HTERT RPE-1 (cell line): ENCODE measurements around the gene APBA3.

Source experiments
- in situ Hi-C: fragments of 300-500 bp; cut with MboI; formaldehyde crosslinking; loops from 4 replicates; pipeline ENCODE4 v1.14.3; 2020; ENCODE audit warnings: low sequenced_read_pairs

The APBA3 gene

DNA sequence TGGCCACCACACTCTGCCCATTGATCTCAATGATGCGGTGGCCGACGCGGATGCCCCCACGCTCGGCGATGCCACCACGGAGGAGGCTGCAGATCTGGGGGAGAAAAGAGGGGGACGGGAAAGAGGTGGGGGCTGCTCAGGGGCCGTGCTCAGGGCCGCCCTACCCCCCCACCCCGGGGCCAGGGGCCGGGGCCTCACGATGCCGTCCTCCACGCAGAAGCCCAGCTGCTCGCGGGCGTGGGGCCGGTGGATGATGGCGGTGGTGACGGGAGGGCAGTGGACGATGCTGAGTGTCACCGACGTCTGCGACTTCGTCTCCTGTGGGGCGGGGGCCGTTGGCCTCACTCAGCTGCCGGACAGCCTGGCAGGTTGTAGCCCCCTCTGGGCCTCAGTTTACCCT, 10.3 kb downstream of the APBA3 start:
- in situ Hi-C loops: no loop called here

DNA sequence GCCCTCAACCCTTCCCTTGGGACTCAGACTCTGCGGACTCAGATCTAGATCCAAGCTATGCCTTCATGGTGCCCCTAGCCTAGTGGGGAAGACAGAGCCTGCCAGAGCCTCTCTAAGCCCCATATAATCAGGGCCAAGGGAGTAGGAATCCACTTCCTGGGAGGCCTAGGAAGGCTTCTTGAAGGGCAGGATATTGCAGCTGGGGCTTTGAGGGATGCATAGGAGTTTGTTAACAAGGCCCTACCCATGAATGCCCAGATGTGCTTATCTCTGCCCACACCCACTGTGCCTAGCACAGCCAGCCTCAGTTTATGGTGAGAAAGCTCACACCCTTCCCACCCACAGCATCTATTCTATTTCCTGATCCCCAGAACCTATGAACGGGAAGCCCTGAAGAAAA, 11.3 kb downstream of the APBA3 start:
- in situ Hi-C loops: no loop called here

DNA sequence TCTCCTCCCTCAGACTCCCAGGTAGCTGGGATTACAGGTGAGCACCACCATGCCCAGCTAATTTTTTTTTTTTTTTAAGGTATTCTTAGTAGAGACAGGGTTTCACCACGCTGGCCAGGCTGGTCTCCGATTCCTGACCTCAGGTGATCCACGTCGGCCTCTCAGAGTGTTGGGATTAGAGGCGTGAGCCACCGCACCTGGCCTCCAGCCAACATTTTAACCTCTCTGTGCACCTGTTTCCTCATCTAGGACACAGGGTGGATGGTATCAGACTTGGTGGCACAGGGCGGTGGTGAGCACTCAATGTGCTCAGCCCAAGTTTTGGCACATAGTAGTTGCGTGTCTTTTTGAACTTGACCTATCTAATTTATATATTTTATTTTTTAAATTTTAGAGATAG, 12.5 kb downstream of the APBA3 start:
- in situ Hi-C loops: no loop called here

DNA sequence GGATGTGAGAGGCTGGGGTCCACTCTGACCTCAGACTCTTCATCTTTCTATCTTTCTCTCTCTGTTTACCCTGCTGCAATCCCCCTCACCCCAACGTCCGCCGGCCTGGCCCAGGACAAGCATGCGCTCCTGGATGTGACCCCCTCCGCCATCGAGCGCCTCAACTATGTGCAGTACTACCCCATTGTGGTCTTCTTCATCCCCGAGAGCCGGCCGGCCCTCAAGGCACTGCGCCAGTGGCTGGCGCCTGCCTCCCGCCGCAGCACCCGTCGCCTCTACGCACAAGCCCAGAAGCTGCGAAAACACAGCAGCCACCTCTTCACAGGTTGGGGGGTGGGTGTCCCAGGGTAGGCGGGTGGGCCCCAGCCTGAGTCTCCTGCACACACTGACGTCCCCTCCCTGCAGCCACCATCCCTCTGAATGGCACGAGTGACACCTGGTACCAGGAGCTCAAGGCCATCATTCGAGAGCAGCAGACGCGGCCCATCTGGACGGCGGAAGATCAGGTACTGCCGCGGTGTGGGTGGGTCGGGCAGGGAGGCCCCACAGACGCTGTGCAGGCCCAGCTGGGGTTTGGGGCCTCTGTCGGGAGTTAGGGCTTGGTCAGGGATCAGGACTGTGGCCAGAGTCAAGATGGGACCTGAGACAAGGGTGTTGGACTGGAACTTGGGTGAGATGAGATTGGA, 15.0 kb downstream of the APBA3 start:
- in situ Hi-C loops: no loop called here

DNA sequence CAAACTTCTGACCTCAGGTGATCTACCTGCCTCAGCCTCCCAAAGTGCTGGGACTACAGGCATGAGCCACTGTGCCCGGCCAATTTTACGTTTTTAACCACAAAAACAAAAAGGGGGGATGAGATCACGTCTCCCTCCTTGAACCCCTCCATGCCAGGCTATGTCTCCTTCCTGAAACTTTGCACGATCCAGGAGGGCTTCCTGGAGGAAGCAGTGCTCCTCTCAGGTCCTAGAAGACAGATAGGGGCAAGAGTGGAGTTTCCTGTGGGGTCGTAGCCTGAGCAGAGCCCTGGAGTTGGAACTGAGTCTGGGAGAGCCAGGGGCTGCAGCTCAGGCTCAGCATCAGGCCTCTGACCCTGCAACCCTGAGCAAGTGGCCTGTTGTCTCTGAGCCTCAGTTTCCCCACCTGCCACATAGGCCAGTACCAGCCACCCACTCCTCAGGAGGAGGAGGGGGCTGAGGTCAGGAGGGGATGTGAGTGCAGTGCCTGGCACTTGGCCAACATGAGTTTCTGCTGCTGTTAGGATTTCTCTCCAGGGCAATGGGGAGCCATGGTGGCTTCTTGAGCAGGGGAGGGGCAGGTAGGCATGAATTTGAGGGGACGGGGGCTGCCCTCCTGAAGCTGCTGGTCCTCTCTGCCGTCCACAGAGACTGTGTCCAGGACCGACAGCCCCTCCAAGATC, 16.0 kb downstream of the APBA3 start:
- in situ Hi-C loops: no loop called here

DNA sequence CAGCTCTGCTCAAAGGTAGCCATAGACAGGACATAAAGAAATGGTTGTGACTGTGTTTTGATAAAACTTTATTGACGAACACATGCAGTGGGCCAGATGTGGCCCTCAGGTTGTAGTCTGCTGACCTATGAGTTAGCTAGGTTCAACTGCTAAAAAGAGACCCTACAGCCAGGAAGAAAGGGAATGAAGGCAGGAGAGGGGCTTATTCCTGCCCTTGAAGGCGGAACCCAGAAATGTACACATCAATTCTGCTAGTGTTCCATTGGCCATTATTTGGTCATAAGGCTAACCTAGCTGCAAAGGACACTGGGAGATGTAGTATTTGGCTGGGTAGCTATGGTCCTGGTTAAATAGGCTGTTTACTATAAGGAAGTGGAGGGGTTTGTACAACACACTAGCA, 18.0 kb downstream of the APBA3 start:
- in situ Hi-C loops: no loop called here

DNA sequence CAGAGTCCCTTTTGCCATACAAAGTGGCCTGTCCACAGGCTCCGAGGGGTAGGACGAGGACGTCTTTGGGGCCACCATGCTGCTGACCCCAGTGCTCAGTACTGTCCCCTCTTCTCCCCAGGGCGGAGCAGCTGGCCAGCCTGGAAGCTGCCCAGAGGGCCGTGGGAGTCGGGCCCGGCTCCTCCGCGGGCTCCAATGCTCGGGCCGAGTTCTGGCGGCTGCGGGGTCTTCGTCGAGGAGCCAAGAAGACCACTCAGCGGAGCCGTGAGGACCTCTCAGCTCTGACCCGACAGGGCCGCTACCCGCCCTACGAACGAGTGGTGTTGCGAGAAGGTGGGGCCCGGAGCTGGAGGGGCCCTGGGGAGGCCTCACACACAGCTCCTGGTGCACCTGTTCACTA, 21.1 kb downstream of the APBA3 start:
- in situ Hi-C loops: no loop called here

DNA sequence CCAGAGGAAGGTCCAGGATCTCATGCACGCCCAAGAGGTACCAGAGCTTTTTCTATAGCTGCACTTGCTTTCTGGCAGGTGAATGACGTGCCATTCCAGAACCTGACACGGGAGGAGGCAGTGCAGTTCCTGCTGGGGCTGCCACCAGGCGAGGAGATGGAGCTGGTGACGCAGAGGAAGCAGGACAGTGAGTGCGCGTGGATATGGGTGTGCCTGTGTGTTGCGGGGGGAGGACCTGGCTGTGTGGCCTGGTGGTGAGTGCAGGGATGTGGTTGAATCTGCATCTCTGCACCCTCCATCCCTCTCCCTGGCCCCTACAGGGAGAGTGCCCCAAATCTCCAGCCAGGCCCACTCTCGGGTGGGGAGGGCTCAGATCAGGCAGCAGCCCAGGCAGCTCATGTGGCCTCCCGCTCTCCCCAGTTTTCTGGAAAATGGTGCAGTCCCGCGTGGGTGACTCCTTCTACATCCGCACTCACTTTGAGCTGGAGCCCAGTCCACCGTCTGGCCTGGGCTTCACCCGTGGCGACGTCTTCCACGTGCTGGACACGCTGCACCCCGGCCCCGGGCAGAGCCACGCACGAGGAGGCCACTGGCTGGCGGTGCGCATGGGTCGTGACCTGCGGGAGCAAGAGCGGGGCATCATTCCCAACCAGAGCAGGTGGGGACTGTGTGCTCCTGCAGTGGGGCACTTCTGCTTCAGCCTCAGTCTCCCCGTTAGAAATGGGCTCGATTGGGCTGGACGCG, 22.8 kb downstream of the APBA3 start:
- in situ Hi-C loops: no loop called here

DNA sequence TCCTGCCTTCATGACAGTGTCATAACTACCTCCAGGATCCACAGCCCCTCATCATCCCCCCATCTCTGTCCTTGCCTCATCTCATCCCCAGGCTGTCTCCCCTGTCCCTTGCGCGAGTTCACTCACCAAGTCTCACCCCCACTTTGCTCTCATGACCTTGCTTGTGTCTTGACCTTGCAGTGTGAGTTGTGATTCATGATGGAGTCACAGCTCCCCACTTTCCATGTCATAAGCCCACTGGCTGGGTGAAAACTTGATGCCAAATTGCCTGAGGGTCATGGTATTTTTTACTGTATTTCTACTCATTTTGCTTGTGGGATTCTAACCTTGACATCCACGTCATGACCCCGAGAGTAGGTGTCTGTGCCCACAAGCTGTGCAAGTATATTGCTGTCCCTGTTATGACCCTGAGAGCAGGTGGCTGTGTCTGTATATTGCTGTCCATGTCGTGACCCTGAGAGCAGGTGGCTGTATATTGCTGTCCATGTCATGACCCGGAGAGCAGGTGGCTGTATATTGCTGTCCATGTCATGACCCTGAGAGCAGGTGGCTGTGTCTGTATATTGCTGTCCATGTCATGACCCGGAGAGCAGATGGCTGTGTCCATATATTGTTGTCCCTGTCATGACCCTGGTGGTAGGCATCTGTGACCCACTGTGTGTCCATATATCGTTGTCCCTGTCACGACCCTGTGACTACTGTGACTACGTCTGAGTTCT, 23.8 kb downstream of the APBA3 start:
- in situ Hi-C loops: no loop called here

DNA sequence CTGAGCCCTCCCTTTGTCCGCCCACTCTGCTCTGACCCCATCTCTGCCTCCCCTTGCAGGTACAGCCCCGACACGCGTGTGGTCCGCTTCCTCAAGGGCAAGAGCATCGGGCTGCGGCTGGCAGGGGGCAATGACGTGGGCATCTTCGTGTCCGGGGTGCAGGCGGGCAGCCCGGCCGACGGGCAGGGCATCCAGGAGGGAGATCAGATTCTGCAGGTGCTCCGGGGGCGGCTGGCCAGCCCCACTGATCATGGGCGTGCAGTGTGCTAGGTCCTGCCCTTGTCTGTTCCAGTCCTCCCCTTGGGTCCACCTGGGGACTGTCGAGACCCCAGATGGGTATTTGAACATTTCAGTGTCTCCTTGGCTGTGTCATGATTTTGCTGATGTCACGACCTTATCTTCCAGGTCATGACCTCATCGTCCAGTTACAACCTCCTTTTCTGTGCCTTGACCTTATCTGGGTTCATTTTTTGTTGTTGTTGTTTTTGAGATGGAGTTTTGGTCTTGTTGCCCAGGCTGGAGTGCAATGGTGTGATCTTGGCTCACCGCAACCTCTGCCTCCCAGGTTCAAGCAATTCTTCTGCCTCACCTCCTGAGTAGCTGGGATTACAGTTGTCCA, 25.3 kb downstream of the APBA3 start:
- in situ Hi-C loops: no loop called here

DNA sequence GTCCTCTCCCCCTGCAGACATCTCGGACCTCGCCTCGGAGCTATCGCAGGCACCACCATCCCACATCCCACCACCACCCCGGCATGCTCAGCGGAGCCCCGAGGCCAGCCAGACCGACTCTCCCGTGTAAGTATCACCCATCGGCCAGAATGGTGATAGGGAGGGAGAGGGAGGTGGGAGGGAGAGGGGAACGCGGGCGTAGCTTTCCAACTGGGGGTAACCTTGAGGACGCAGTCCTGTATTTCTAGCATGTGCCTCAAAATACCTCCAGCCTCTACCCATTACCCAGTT, 27.2 kb downstream of the APBA3 start:
- in situ Hi-C loops: no loop called here

DNA sequence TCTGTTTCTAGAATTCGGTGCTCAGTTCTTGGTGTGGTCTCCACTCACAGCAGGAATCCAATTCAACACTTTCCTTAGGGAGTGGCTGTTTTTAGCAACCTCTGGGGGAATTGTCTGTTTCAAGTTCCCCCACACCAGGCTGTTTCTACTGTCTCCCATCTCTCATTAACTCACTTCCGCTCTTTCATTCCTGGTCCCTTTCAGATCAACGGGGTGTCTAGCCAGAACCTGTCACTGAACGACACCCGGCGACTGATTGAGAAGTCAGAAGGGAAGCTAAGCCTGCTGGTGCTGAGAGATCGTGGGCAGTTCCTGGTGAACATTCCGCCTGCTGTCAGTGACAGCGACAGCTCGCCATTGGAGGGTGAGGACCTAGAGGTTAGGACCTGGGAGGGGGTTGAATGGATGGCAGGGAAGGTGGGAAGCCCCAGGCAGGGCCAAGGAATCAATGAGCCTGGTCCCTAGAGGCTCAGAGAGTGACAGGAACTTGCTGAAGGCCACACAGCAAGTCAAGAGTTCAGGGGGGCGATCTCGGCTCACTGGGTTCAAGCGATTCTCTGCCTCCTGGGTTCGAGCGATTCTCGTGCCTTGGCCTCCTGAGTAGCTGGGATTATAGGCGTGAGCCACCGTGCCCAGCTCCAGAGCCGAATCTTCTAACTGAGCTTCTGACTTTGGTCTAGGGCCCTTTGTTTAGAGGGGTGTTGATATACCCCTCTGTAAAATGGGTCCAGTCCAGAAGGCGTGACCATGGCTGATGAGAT, 27.8 kb downstream of the APBA3 start:
- in situ Hi-C loops: no loop called here

DNA sequence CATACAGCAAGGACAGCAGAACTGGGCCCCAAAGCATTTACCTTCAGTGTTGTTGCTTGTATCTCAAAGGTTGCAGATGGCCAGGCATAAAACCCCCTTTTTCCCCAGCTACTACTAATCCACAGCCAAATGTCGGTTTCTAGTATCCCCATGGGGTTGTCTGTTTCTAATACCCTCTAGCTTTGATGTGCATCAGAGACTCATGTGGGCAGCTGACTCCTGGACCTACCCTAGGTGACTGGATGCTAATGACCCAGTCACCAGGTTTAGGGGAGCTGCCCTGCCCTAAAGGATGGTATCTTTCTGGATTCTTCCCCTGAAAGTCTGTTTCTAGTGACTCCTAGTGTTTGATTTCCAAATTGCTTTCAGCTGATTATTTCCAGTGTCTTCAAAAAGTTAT, 29.4 kb downstream of the APBA3 start:
- in situ Hi-C loops: no loop called here

DNA sequence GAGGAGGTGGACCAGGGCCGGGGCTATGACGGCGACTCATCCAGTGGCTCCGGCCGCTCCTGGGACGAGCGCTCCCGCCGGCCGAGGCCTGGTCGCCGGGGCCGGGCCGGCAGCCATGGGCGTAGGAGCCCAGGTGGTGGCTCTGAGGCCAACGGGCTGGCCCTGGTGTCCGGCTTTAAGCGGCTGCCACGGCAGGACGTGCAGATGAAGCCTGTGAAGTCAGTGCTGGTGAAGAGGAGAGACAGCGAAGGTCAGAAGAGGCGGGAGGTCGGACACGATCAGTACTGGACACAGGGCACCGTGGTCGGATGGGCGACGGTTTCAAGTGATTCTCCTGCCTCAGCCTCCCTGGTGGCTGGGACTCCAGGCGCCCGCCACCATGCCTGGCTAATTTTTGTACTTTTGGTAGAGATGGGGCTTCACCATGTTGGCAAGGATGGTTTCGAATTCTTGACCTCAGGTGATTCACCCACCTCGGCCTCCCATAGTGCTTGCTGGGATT, 31.0 kb downstream of the APBA3 start:
- in situ Hi-C loops: no loop called here

DNA sequence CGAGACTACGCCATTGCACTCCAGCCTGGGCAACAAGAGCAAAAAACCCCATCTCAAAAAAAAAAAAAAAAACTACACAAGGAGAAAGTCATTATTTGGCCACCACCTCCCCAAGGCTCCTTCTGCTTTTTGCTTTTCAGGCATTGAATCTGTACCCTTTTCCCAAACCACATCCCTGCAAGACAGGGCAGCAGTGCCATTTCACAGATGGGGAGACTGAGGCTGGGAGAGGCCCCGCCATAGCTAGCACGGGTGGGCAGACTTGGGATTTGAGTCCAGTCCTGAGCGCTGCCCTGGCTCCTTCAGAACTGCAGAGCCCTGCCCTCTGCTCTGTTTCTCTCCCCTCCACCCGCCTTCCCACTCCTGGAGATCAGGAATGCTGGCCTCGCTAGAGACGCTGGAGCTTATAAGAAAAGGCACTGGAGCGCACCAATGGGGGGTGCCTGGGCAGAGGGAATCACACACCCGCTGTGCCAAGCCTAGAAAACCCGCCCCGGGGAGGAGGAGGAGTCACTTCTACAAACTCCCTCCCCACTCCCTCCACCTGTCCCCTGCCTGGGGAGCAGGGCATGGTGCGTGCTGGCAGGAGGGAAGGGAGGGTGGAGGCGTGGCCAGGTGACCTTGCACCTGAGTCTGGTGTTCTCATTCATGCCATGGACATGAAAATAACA, 35.7 kb downstream of the APBA3 start:
- in situ Hi-C loops: no loop called here

DNA sequence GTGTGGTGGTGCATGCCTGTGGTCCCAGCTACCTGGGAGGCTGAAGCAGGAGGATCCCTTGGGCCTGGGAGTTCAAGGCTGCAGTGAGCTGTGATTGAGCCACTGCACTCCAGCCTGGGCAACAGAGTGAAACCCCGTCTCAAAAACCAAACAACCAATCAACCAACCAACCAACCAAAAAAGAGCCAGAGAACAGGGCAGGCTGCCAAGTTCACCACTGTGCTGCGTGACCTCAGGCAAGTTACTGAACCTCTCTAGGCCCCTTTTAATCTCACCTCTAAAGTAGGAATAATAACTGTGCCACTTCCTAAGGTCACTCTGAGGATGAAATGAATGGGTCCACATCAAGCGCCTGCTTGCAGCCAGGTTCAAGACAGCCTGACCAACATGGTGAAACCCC, 36.4 kb downstream of the APBA3 start:
- in situ Hi-C loops: no loop called here

DNA sequence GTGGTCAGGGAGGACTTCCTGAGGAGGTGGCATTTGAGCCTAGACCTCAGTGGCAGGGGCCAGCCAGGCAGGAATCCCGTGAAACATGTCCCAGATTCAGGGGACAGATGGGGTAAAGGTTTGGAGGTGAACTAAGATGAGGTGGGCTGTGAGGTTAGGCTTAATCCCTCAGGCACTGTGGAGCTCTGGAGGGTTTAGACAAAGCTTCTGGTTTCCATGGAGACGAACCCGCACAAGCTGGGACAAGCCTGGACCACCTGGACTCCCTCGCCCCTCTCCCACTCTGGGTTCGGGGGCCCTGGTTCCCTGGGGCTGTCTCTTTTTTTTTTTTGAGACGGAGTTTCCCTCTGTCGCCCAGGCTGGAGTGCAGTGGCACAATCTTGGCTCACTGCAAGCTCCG, 37.6 kb downstream of the APBA3 start:
- in situ Hi-C loops: no loop called here

DNA sequence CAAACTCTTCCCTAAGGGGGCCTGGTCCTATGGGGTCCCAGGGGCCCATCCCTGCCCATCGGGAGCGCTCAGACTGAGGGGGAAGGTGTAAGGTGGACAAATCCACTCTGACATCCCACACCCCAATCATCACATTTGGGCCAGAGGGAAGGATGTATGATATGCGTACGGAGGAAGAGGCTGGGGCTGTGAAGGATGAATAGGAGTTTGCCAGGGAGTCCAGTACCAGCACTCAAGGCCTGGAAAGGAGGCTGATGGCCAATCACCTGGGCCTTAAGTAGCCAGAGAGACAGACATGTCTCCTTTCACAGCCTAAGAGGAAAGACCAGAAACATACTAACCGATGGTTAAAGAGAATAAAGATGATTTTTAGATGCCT, 38.4 kb downstream of the APBA3 start:
- in situ Hi-C loops: no loop called here

DNA sequence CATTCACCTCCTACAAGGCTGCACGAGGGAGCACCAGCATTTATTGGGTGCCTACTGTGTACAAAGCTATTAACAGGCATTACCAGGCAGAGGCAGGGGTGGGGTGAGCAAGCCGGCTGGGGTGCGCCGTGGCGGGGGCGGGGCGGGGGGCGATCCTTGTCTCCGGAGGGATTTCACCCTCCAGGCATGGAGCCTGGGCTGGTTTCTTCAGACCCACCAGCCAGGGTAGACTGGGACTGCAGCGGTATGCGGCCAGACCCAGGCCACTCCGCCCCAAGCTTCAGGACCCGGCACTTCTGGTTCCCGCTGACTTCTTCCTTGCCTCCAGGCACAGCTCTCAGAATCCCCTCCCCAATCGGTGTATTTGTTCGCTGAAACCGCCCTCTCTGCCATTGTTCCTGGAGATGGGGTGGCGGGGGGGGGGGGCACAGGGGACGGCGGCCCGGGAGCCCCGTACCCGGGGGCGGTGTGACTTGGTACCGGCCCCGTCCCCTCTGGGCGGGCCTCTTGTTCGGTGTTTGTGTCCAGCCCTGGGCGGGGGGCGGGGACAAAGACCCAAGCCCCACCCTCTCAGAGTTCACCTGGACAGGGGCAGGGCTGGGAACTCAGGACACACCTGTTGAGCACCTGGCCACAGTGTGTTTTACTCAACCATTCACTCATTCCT, 38.9 kb downstream of the APBA3 start:
- in situ Hi-C loops: no loop called here
